ENCODE measurements around the gene SAV1.

The SAV1 gene

GRCh38 chr14:50659327-50659974 is 8.7 kb downstream of the SAV1 start:
- H3K79me2 ChIP-seq (ENCODE audit: insufficient read depth, low read depth): no peaks in the 10 kb centered on the region
- no peak overlapping the region for H3K4me3 ChIP-seq (IDR thresholded peaks at IDR 0.05; ENCODE audit: insufficient read depth, low read depth, low read length)
- TF ChIP-seq, protein P1, sequence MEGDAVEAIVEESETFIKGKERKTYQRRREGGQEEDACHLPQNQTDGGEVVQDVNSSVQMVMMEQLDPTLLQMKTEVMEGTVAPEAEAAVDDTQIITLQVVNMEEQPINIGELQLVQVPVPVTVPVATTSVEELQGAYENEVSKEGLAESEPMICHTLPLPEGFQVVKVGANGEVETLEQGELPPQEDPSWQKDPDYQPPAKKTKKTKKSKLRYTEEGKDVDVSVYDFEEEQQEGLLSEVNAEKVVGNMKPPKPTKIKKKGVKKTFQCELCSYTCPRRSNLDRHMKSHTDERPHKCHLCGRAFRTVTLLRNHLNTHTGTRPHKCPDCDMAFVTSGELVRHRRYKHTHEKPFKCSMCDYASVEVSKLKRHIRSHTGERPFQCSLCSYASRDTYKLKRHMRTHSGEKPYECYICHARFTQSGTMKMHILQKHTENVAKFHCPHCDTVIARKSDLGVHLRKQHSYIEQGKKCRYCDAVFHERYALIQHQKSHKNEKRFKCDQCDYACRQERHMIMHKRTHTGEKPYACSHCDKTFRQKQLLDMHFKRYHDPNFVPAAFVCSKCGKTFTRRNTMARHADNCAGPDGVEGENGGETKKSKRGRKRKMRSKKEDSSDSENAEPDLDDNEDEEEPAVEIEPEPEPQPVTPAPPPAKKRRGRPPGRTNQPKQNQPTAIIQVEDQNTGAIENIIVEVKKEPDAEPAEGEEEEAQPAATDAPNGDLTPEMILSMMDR (conservative IDR thresholded peaks at IDR 0.05; ENCODE audit: low read depth, low read length): no peak

GRCh38 chr14:50658203-50658602 is 9.9 kb downstream of the SAV1 start:
- no peaks in the 10 kb centered on the region for H3K27me3 ChIP-seq (ENCODE audit: insufficient read depth, low read depth)
- TF ChIP-seq, protein P1 (conservative IDR thresholded peaks at IDR 0.05; ENCODE audit: low read depth, low read length): no peak
- no peak overlapping the region for H3K27ac ChIP-seq
- H2AFZ ChIP-seq (ENCODE audit: low read depth): no peak overlapping the region
- no peak overlapping the region for H3K4me2 ChIP-seq
- H3K9ac ChIP-seq: no peak overlapping the region
- H4K20me1 ChIP-seq (ENCODE audit: insufficient read depth): no peaks in the 10 kb centered on the region
- no peaks in the 10 kb centered on the region for H3K79me2 ChIP-seq (ENCODE audit: insufficient read depth, low read depth)
- no peaks in the 10 kb centered on the region for H3K4me1 ChIP-seq (ENCODE audit: low read depth, poor library complexity, severe bottlenecking)
- H3K4me3 ChIP-seq (IDR thresholded peaks at IDR 0.05; ENCODE audit: insufficient read depth, low read depth, low read length): no peak overlapping the region
- H3K36me3 ChIP-seq (ENCODE audit: insufficient read depth): no peaks in the 10 kb centered on the region

More at GRCh38 chr14:50659327-50659974, 8.7 kb downstream of the SAV1 start:
- Histone ChIP-seq H3K4me1 (ENCODE audit: low read depth, poor library complexity, severe bottlenecking) (no peaks in the 10 kb centered on the region), H4K20me1 (ENCODE audit: insufficient read depth) (no peaks in the 10 kb centered on the region), H2AFZ (ENCODE audit: low read depth) (no peak overlapping the region), H3K9ac (no peak overlapping the region), H3K36me3 (ENCODE audit: insufficient read depth) (no peaks in the 10 kb centered on the region), H3K27me3 (ENCODE audit: insufficient read depth, low read depth) (no peaks in the 10 kb centered on the region), H3K4me2 (no peak overlapping the region), H3K27ac (no peak overlapping the region)

GRCh38 chr14:50657753-50658152 is 10.4 kb downstream of the SAV1 start:
- Histone ChIP-seq H3K4me3 (IDR thresholded peaks at IDR 0.05; ENCODE audit: insufficient read depth, low read depth, low read length) (no peak overlapping the region), H3K27ac (no peak overlapping the region), H3K79me2 (ENCODE audit: insufficient read depth, low read depth) (no peaks in the 10 kb centered on the region), H4K20me1 (ENCODE audit: insufficient read depth) (no peaks in the 10 kb centered on the region), H3K27me3 (ENCODE audit: insufficient read depth, low read depth) (no peaks in the 10 kb centered on the region), H3K4me1 (ENCODE audit: low read depth, poor library complexity, severe bottlenecking) (no peaks in the 10 kb centered on the region), H3K4me2 (no peak overlapping the region), H3K36me3 (ENCODE audit: insufficient read depth) (no peaks in the 10 kb centered on the region), H3K9ac (no peak overlapping the region), H2AFZ (ENCODE audit: low read depth) (no peak overlapping the region)
- TF ChIP-seq, protein P1 (conservative IDR thresholded peaks at IDR 0.05; ENCODE audit: low read depth, low read length): no peak

GRCh38 chr14:50656776-50657175 is 11.3 kb downstream of the SAV1 start:
- H3K79me2 ChIP-seq (ENCODE audit: insufficient read depth, low read depth): no peaks in the 10 kb centered on the region
- H3K4me1 ChIP-seq (ENCODE audit: low read depth, poor library complexity, severe bottlenecking): no peaks in the 10 kb centered on the region
- H3K4me2 ChIP-seq: no peak overlapping the region
- H3K36me3 ChIP-seq (ENCODE audit: insufficient read depth): no peaks in the 10 kb centered on the region
- H2AFZ ChIP-seq (ENCODE audit: low read depth): no peak overlapping the region
- TF ChIP-seq, protein P1 (conservative IDR thresholded peaks at IDR 0.05; ENCODE audit: low read depth, low read length): no peak
- H3K4me3 ChIP-seq (IDR thresholded peaks at IDR 0.05; ENCODE audit: insufficient read depth, low read depth, low read length): no peak overlapping the region
- no peak overlapping the region for H3K27ac ChIP-seq
- H4K20me1 ChIP-seq (ENCODE audit: insufficient read depth): no peaks in the 10 kb centered on the region
- H3K27me3 ChIP-seq (ENCODE audit: insufficient read depth, low read depth): no peaks in the 10 kb centered on the region
- H3K9ac ChIP-seq: no peak overlapping the region

All from KMS-11 (cell line).